HG02884 (cell line): ENCODE data around the gene NEDD8.

Source experiments
- ATAC-seq: cut with Tn5 transposase; IDR thresholded peaks from one replicate; pipeline ENCODE4 v1.9.1; 2021; ENCODE audit warnings: mild to moderate bottlenecking, moderate library complexity; ENCODE audit not compliant: unreplicated experiment

Gene NEDD8

GRCh38 chr14:24232121-24232644 is at the start of gene NEDD8:
TSS of gene NEDD8 (minus strand) at chr14:24232367. CDS start at chr14:24232267, 100 bp downstream.
- ATAC-seq: peak; percentile 63

GRCh38 chr14:24281636-24282035 is 49.5 kb upstream of the NEDD8 start:
- no peak for ATAC-seq

- ATAC-seq: no peak
Measured at GRCh38 chr14:24280797-24281460, 48.8 kb upstream of the NEDD8 start.

GRCh38 chr14:24279301-24280186 is 47.4 kb upstream of the NEDD8 start:
- ATAC-seq: peak; percentile 55

GRCh38 chr14:24278424-24278823 is 46.3 kb upstream of the NEDD8 start:
- no peak for ATAC-seq

- ATAC-seq: no peak
Measured at GRCh38 chr14:24277606-24278321, 45.6 kb upstream of the NEDD8 start.

- ATAC-seq: no peak
Measured at GRCh38 chr14:24277071-24277470, 44.9 kb upstream of the NEDD8 start.

- peak; percentile 51 for ATAC-seq
Measured at GRCh38 chr14:24274101-24274543, 42.0 kb upstream of the NEDD8 start.

GRCh38 chr14:24273422-24273998 is 41.3 kb upstream of the NEDD8 start:
- ATAC-seq: no peak

GRCh38 chr14:24272467-24272866 is 40.3 kb upstream of the NEDD8 start:
- ATAC-seq: no peak

- ATAC-seq: no peak
Measured at GRCh38 chr14:24271834-24272263, 39.7 kb upstream of the NEDD8 start.

- peak; percentile 86 for ATAC-seq
Measured at GRCh38 chr14:24271134-24271833, 39.1 kb upstream of the NEDD8 start, which contains the start of gene RABGGTA. TSS of gene RABGGTA (minus strand) at chr14:24271597. CDS start at chr14:24271115, 482 bp downstream.

GRCh38 chr14:24270537-24271133 is 38.5 kb upstream of the NEDD8 start:
- no peak for ATAC-seq

GRCh38 chr14:24269910-24270536 is 37.9 kb upstream of the NEDD8 start:
- ATAC-seq: no peak

GRCh38 chr14:24269368-24269767 is 37.2 kb upstream of the NEDD8 start:
- ATAC-seq: no peak

- ATAC-seq: no peak
Measured at GRCh38 chr14:24268225-24268624, 36.1 kb upstream of the NEDD8 start.

GRCh38 chr14:24267516-24267915 is 35.3 kb upstream of the NEDD8 start:
- no peak for ATAC-seq

GRCh38 chr14:24266344-24267244 is 34.4 kb upstream of the NEDD8 start:
- no peak for ATAC-seq
